ENCODE data around the gene ME3.

- TF ChIP-seq CTCF (conservative IDR thresholded peaks at IDR 0.05 in 1 of 2, IDR thresholded peaks at IDR 0.05 in 1 of 2; ENCODE audit: low read depth in 1 of 2, low read length in 2 of 2) (no peak), EZH2 (IDR thresholded peaks at IDR 0.05; ENCODE audit: low read length, missing control alignments) (no peak)
These were observed 46.9 kb downstream of the ME3 start for GRCh38 chr11:86625544-86625943.

Measured in fibroblast of lung (primary cell).